Measurements from ENCODE around the gene GHDC.
"Not testable (repeated sequence)": the region's sequence is repeated elsewhere in the genome, so short reads cannot be mapped to it uniquely, and the experiment has no call there.

DNA sequence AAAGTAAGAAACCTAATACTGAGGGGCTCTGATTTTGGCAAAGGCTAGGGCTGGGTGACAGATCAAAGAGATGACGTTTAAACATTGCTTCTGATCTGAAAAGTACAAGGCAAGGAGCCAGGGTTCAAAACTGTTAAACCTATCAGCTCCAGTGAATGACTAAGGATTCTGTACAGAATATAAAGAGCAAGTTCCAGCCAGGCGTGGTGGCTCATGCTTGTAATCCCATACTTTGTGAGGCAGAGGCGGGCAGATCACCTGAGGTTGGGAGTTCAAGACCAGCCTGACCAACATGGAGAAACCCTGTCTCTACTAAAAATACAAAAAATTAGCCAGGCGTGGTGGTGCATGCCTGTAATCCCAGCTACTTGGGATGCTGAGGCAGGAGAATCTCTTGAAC is 46.6 kb upstream of the GHDC start:
- TF ChIP-seq, protein P1, sequence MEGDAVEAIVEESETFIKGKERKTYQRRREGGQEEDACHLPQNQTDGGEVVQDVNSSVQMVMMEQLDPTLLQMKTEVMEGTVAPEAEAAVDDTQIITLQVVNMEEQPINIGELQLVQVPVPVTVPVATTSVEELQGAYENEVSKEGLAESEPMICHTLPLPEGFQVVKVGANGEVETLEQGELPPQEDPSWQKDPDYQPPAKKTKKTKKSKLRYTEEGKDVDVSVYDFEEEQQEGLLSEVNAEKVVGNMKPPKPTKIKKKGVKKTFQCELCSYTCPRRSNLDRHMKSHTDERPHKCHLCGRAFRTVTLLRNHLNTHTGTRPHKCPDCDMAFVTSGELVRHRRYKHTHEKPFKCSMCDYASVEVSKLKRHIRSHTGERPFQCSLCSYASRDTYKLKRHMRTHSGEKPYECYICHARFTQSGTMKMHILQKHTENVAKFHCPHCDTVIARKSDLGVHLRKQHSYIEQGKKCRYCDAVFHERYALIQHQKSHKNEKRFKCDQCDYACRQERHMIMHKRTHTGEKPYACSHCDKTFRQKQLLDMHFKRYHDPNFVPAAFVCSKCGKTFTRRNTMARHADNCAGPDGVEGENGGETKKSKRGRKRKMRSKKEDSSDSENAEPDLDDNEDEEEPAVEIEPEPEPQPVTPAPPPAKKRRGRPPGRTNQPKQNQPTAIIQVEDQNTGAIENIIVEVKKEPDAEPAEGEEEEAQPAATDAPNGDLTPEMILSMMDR (IDR thresholded peaks at IDR 0.05) = not testable (repeated sequence)
- TF ChIP-seq POLR2A (IDR thresholded peaks at IDR 0.05) = not testable (repeated sequence)

All from Peyer's patch (tissue), 4 donors.